Panc1 (cell line): ENCODE data around the gene CES1.
"Not testable (repeated sequence)": the region's sequence is repeated elsewhere in the genome, so short reads cannot be mapped to it uniquely, and the experiment has no call there.

ENCODE experiments used
- CTCF ChIP-seq: fragments of 450-650 bp; IDR thresholded peaks from 2 replicates; pipeline ENCODE4 v1.5.1; 2017; ENCODE audit warnings: mild to moderate bottlenecking
- POLR2AphosphoS5 ChIP-seq: IDR thresholded peaks from 2 replicates; pipeline ENCODE4 v1.6.1; 2012; ENCODE audit warnings: mild to moderate bottlenecking, low read depth, low read length, moderate library complexity
- REST ChIP-seq, 2 experiments: IDR thresholded peaks; 2 replicates each; pipeline ENCODE4 v1.6.1; 2011 to 2012; ENCODE audit warnings: low read depth in 2 of 2, control low read depth in 1 of 2, low read length in 1 of 2, mild to moderate bottlenecking in 1 of 2, moderate library complexity in 1 of 2; ENCODE audit not compliant: insufficient read depth in 1 of 2
- SIN3A ChIP-seq: IDR thresholded peaks from 2 replicates; pipeline ENCODE4 v1.6.1; 2012; ENCODE audit warnings: low read depth, mild to moderate bottlenecking, low read length, moderate library complexity, borderline replicate concordance; ENCODE audit not compliant: insufficient read depth
- TCF7L2 ChIP-seq: IDR thresholded peaks from 2 replicates; pipeline ENCODE4 v1.6.1; 2011; ENCODE audit warnings: mild to moderate bottlenecking, low read depth, low read length, inconsistent platforms

GRCh38 chr16:55782091-55782792 lies 50.7 kb downstream of the CES1 start:
- TF ChIP-seq CTCF; POLR2AphosphoS5; SIN3A; TCF7L2; REST (IDR thresholded peaks at IDR 0.05; ENCODE audit: insufficient read depth in 1 of 2, low read depth in 2 of 2, low read length in 1 of 2): not testable (repeated sequence)
